WI38 (cell line): ENCODE data around the gene ADAMTSL1.

ENCODE experiments used
- H3K4me3 ChIP-seq: 2 replicates; pipeline ENCODE4 v1.5.1; 2011; ENCODE audit warnings: low read depth, mild to moderate bottlenecking, control low read depth, low read length
- TF ChIP-seq, protein P1 (sequence below): IDR thresholded peaks from 2 replicates; pipeline ENCODE4 v1.5.1; 2012; ENCODE audit warnings: low read depth, mild to moderate bottlenecking, control low read depth, low read length

Gene ADAMTSL1

DNA sequence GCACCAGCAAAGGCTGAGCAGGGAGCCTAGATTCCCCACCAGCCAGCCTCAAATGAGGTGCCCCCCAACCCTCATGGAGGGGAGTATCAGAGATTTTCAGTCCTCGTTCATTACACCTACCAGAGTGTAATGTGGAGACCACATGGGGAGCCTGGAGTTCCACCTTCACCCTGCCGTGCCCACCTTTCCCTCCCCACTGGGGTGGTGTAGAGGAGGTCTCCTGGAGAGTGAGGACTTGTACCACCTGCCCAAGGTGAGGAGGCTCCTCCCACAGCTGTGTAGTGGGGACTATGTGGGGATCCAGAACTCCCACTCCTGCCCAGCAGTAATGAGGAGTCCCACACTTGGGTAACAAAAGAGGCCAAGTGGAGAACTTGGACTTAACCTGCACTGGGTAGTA lies 337.2 kb downstream of the ADAMTSL1 start:
- TF ChIP-seq, protein P1, sequence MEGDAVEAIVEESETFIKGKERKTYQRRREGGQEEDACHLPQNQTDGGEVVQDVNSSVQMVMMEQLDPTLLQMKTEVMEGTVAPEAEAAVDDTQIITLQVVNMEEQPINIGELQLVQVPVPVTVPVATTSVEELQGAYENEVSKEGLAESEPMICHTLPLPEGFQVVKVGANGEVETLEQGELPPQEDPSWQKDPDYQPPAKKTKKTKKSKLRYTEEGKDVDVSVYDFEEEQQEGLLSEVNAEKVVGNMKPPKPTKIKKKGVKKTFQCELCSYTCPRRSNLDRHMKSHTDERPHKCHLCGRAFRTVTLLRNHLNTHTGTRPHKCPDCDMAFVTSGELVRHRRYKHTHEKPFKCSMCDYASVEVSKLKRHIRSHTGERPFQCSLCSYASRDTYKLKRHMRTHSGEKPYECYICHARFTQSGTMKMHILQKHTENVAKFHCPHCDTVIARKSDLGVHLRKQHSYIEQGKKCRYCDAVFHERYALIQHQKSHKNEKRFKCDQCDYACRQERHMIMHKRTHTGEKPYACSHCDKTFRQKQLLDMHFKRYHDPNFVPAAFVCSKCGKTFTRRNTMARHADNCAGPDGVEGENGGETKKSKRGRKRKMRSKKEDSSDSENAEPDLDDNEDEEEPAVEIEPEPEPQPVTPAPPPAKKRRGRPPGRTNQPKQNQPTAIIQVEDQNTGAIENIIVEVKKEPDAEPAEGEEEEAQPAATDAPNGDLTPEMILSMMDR, result no peak

DNA sequence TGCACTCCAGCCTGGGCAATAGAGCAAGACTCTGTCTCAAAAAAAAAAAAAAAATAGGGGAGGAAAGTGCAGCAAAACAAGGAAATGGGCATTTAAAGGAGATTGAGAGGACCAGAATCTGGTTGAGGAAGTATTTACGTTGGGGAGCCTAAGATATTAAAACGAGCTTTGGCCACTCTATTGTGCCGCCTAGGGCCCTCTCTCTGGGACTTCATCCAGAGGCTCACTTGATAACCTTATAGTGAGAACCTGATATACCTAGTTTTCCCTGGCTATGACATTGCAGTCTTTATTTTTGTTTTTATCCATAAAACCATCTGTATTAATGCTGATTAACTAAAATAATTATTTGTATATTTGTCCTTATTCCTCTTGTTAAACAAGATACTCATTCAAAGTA lies 345.5 kb downstream of the ADAMTSL1 start:
- no peak overlapping the region for H3K4me3 ChIP-seq
- TF ChIP-seq, protein P1, result no peak

More for the DNA sequence above, 337.2 kb downstream of the ADAMTSL1 start:
- no peak overlapping the region for H3K4me3 ChIP-seq

DNA sequence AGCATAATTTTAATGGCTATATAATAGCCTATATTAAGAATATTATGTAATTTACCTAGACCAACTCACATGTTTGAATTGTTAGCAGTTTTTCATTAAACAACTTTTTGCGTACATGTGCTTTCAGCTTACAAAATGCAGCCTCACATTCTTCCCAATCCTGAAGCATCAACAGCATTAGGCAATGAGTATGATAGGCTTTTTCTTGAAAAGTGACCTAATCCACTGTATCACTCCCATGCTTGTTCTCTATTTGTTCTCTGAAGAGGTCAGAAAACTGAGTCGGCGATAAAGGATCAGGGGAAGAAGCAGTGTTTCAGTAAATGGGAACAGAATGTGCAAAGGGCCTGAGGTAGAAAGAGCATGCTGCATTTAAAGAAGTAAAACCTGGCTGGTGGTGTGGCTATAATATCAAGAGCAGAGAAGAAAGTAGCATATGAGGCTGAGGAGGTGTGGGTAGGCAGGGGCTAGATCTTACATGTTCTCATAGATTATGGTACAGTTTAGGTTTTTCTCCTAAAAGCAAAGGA lies 346.7 kb downstream of the ADAMTSL1 start:
- H3K4me3 ChIP-seq, result no peak overlapping the region
- TF ChIP-seq, protein P1, result no peak

GRCh38 chr9:18821788-18822187 lies 347.8 kb downstream of the ADAMTSL1 start:
- TF ChIP-seq, protein P1, result no peak
- no peak overlapping the region for H3K4me3 ChIP-seq

GRCh38 chr9:18822850-18823249 lies 348.9 kb downstream of the ADAMTSL1 start:
- H3K4me3 ChIP-seq, result no peak overlapping the region
- TF ChIP-seq, protein P1, result no peak

GRCh38 chr9:18824095-18824666 lies 350.2 kb downstream of the ADAMTSL1 start:
- no peak overlapping the region for H3K4me3 ChIP-seq
- TF ChIP-seq, protein P1, result no peak

GRCh38 chr9:18825656-18826170 lies 351.8 kb downstream of the ADAMTSL1 start:
- TF ChIP-seq, protein P1, result no peak

More at GRCh38 chr9:18825656-18826170, 351.8 kb downstream of the ADAMTSL1 start:
- no peak overlapping the region for H3K4me3 ChIP-seq
